Head of caudate nucleus (tissue), 42 donors: ENCODE results near the gene OR51Q1.
A peak's percentile ranks its signal among the peaks of the same experiment; 100 is the strongest.

Experiments used
- DNase-seq, 42 donors: peaks; one replicate each; pipeline versions ENCODE4 v3.0.0 to v3.0.0-alpha.2; 2020 to 2021; ENCODE audit warnings: mixed read lengths in 7 of 42
- intact Hi-C: fragments of 100-400 bp; cut with DNase I; formaldehyde crosslinking; loops from one replicate; pipeline ENCODE4 v1.15.0; 2022

The OR51Q1 gene

GRCh38 chr11:5421811-5422210 is at the start of gene OR51Q1:
OR51Q1 (plus strand) TSS chr11:5422111; CDS start chr11:5422201, 90 bp downstream.
- peak in 1 of 42 donors; percentile 17 for DNase-seq
- intact Hi-C loops = no loop called here

DNA sequence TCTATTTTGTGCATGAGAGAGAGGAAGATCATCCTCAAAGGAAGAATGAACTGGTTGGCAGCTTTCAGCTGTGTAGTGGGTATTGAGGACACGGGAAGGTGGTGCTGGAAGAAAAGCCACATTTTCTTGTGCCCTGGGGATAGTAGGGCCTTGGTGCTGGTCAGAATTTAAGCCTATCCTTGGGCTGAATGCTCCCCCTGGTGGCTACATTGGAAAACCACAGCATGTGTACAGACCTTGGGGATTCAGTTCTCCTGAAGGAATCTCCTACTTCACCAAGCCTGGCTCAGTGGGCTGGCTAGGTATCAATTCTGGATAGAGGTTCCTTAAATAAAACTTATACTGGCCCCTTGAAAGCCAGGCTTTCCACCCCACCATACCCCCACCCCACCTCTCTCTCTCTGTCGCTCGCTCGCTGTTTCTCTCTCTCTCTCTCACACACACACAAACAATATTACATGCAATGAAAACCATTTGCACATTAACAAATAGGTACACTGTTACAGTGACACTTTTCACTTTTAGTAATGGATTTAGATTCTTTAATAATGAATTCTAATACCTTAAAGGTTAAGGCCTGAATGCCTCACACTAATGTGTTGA is 41.1 kb upstream of the OR51Q1 start:
- peak; percentile 3 to 76 (median 38) for DNase-seq
- intact Hi-C loops = no loop called here

- no peak for DNase-seq
- intact Hi-C loops = no loop called here
Observed at GRCh38 chr11:5383576-5383975, 38.3 kb upstream of the OR51Q1 start, which contains the start of gene OR51M1. OR51M1 (plus strand) TSS chr11:5383812; CDS start chr11:5389399, 5,587 bp downstream.

- no peak for DNase-seq
- intact Hi-C loops = no loop called here
Observed at GRCh38 chr11:5384335-5384734, 37.6 kb upstream of the OR51Q1 start.

GRCh38 chr11:5390210-5390609 is 31.7 kb upstream of the OR51Q1 start:
- no peak for DNase-seq
- intact Hi-C loops = no loop called here

GRCh38 chr11:5394091-5394490 is 27.8 kb upstream of the OR51Q1 start:
- intact Hi-C loops = no loop called here
- no peak for DNase-seq

- no peak for DNase-seq
- intact Hi-C loops = no loop called here
Observed at GRCh38 chr11:5398936-5399335, 23.0 kb upstream of the OR51Q1 start.

DNA sequence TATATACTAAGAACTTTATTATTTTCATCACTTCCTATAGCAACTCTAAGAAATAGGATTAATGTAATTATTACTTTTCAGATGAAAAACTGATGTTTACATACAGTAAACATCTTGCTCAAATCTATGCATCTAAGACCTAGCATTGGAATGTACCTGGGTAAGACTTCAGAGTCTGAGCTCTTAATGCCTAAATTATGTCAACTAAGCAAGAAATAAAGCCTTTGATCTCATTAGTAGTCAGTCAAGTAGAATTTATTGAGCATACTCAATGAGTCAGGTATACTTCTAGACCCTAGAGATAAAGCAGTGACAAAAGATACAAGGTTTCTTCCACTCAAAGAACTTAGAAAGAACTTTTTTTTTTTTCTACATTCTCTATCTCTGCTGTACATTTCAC is 16.7 kb upstream of the OR51Q1 start:
- DNase-seq = no peak
- intact Hi-C loops = no loop called here

- DNase-seq = no peak
- intact Hi-C loops = no loop called here
Observed at GRCh38 chr11:5420993-5421392, 918 bp upstream of the OR51Q1 start.

DNA sequence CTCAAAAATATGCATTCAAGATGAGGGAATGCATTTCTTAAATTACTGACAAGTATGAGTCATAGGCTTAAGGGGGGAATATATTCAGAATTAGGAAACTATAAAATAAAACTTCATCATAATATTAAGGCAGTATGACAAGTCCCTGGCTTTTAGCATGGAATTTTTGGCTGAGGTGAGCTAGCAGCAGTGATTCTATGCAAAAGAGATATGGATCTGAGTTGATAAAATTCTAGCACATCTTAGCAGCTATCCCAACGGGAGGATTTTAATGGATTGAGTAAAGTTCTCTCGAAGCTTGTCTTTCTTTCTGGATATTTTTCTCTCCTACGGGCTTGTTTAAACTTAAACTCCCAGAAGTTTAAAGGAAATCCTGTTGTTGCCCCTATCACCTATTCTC is 1.2 kb downstream of the OR51Q1 start:
- DNase-seq = peak in 4 of 42 donors; percentile 12 to 64 (median 30)
- intact Hi-C loops = no loop called here

DNA sequence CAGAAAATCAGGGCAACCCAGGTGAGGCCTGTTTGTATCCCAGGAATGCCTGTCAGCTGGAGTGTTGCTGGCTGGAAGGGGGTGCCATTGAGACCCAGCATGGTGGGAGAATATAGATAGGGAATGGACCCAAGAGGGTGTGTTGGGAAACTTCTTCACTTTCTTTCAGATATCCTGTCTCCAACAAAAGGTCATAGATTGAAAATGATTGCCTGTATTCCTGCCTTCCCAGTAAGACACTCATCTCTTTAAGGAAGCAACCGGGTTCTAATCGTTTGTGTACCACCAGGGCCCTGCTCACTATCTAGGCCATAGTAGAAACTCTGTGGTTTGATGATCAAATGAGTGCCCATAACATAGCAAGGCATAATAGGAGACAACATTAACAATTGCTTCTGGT is 19.5 kb downstream of the OR51Q1 start, which contains the start of gene OR51I1:
Gene OR51I1 (minus strand): TSS at position 101 of the 400 bp plus-strand sequence. CDS start 0 bp downstream, at position 101.
- intact Hi-C loops = no loop called here
- DNase-seq = no peak

- DNase-seq = no peak
- intact Hi-C loops = no loop called here
Observed at GRCh38 chr11:5443835-5444393, 22.0 kb downstream of the OR51Q1 start.

DNA sequence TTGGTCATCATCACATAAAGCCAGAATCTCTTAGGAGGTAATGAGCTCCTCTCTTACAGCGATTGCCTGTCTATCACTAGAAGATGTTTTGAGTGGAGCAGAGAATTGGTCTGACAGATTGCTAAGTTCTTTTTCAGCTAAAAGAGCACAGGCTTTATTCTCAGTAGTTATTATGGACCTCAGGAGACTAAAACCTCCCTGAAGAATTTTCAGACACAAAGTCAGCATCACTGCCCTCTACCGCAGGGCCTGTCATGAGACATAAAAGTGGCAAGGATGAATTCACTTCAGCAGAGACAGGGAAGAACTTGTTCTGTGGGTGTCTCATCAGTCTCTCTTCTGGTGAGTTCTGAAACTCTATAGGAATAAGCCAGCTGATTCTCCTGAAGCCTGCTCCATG is 27.1 kb downstream of the OR51Q1 start, which contains the start of gene OR51I2:
Gene OR51I2 (plus strand): TSS at position 301 of the 400 bp plus-strand sequence. CDS start 4,166 bp downstream, outside the sequence.
- DNase-seq = no peak
- intact Hi-C loops = no loop called here

GRCh38 chr11:5449432-5449831 is 27.5 kb downstream of the OR51Q1 start:
- no peak for DNase-seq
- intact Hi-C loops = no loop called here

DNA sequence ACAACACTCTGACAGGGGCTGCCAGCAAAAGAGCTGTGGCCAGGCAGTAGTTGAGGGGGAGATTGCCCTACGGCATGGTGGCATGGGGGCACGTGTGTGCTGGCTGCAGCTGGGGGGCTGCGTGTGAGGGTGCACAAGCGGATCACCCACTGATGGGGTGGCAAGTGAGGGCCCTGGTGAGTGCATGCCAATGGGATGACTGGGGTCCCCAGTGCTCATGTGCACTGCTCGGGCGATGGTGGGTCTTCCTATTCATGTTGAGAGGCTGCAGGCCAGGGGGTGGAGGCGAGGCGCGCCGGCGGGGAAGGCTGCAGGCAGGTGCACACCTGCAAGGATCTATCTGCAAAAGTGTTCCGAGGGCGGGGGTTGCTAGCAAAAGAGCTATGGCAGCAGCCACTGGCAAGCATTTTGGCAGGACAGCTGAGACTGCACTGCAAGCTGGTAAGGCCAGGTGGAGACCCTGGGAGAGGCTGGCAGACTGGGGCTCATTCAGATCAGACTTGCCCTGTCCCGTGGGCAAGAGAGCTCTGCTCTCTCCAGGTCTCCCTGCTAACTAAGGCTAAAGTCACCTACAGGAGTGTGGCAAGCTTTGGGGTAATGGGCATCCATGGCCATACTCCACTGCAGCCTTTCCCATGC is 39.2 kb downstream of the OR51Q1 start:
- intact Hi-C loops = no loop called here
- DNase-seq = no peak

- intact Hi-C loops = no loop called here
- DNase-seq = no peak
Observed at GRCh38 chr11:5467527-5467926, 45.6 kb downstream of the OR51Q1 start.
